Fibroblast of mammary gland (primary cell): ENCODE results near the gene SERPINB4.
"Not testable (repeated sequence)": the region's sequence is repeated elsewhere in the genome, so short reads cannot be mapped to it uniquely, and the experiment has no call there.

Experiments
- DNase-seq: peaks from one replicate; pipeline ENCODE4 v3.0.0-alpha.2; 2010; ENCODE audit warnings: low read depth
- H3K4me3 ChIP-seq: 2 replicates; pipeline ENCODE4 v1.5.1; 2011; ENCODE audit warnings: low read depth, mild to moderate bottlenecking, low read length, moderate library complexity; ENCODE audit not compliant: control insufficient read depth
- TF ChIP-seq, protein P1 (sequence below): conservative IDR thresholded peaks from 2 replicates; pipeline ENCODE4 v1.5.1; 2011; ENCODE audit warnings: low read depth, low read length, inconsistent platforms; ENCODE audit not compliant: control insufficient read depth, insufficient read depth

Gene SERPINB4

DNA sequence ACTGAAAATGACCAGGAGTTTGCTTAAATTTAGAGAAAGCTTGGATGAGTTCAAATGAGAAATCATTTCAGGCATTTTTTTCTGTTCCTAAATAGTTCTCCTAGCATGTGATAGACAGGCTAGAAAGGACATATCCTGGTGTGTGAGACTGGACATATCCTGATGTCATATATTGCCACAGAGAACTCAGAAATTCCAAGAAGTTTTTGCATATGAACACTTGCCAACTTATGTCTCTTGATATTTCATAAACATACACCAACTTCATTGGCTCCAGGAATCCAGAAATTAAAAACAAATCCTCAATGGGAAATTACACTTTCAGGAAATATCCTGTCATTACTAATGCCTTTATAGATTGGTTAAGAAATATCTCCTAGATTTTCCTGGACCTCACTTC lies 2.9 kb upstream of the SERPINB4 start:
- no peak overlapping the region for H3K4me3 ChIP-seq
- peak; percentile 19 for DNase-seq
- TF ChIP-seq, protein P1, sequence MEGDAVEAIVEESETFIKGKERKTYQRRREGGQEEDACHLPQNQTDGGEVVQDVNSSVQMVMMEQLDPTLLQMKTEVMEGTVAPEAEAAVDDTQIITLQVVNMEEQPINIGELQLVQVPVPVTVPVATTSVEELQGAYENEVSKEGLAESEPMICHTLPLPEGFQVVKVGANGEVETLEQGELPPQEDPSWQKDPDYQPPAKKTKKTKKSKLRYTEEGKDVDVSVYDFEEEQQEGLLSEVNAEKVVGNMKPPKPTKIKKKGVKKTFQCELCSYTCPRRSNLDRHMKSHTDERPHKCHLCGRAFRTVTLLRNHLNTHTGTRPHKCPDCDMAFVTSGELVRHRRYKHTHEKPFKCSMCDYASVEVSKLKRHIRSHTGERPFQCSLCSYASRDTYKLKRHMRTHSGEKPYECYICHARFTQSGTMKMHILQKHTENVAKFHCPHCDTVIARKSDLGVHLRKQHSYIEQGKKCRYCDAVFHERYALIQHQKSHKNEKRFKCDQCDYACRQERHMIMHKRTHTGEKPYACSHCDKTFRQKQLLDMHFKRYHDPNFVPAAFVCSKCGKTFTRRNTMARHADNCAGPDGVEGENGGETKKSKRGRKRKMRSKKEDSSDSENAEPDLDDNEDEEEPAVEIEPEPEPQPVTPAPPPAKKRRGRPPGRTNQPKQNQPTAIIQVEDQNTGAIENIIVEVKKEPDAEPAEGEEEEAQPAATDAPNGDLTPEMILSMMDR: no peak

DNA sequence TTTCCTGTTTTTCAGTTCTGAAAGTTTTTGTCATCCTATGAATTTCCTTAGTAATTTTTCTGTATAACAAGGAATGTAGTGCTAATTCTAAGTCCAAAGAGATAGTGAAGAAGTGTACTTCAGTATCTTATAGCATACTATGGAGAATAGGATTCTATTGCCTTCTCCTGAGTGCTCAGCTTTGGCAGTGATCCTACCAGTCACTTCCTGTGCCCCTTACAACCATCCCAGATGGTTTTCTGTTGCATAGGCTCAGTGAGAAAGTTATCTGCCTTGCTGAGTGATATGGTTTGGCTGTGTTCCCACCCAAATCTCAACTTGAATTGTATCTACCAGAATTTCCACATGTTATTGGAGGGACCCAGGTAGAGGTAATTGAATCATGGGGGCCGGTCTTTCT lies 638 bp upstream of the SERPINB4 start:
- H3K4me3 ChIP-seq, DNase-seq: not testable (repeated sequence)

DNA sequence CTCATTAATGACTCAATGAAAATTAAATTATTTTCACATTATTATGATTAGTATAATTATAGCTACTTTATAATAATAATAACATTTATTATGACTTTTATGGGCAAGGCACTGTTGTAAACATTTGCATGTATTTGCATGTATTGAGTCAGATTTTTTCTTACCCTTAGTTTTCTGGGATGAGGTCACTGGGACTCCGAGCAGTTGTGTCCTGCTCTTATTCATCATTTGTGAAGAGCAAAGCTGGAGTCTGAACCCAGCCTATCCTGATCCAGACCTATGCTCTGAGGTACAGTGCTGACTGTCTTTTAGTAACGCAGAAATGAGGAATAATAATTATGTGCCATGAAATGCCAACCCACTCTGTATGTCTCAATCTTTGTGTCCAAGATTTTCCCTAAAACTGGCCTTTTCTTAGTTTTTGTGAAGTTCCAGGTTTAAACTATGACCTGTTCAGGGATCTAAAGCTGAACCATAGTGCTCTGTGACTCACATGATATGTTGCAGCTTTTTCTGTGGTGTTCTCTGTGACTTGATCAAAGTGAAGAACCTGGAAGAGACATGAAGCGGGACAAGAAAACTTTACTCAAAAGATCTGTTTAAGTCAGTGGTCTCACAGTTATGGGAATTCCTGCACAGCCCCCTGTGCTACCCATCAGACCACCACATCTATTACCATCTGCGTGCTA lies 1.2 kb downstream of the SERPINB4 start:
- peak; percentile 29 for DNase-seq
- H3K4me3 ChIP-seq: not testable (repeated sequence)

DNA sequence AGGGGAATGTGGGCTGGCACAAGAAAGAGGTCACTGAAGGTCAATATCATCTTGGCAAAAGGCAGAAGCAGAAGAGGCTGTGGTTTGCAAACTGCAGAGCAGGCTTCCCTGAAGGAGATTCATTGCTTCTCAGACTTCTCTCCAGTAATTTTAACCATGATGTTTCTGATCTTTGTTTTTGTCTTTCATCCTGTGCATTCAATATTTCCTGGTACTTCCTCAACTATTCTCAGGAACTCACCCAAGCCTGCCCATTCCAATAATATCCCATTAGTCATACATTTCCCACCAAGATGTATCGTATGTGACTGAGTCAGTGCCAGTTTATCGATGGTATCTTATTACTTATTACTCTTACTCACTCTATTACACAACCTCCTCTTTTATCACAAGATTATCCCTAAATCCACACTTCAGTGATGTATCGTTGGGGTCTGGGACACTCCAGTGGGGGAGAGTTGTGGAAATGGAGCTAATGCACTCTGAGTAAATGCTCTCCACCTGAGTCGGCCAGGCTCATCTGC lies 2.8 kb downstream of the SERPINB4 start:
- DNase-seq: peak; percentile 59
- H3K4me3 ChIP-seq: not testable (repeated sequence)

DNA sequence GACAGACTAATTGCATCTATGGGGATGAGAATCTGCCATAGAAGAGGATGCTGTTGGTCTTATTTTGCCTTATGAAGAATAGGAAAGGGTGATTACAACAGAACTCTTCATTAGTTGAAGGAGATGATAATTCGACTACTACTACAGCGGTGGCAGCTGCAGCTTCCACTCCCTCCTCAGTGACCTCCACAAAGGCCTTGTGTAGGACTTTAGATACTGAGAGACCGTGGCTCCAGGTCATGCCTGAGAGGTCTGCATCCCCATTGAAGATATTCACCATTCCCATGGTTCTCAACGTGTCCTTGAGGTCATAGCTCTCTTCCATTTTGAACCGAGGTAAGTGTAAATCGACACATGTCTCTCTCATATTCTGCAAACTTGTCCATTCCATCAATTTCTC lies 6.4 kb downstream of the SERPINB4 start:
- no peak overlapping the region for H3K4me3 ChIP-seq
- TF ChIP-seq, protein P1: no peak

DNA sequence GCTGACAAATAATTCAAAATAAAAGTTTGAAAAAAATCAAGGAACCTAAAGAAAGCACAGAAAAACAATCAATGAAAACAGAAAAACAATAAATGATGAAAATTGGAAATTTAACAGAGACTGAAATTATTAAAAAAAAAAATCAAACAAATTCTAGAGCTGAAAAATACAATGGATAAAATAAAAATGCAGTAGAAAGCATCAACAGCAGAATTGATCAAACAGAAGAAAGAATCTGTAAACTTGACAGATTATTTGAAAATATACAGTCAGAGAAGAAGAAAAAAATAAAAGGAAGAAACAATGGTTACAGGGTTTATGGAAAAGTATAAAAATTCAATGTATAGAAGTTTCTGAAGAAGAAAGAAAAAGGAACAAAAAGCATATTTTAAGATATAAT lies 16.2 kb downstream of the SERPINB4 start:
- no peak overlapping the region for H3K4me3 ChIP-seq
- TF ChIP-seq, protein P1: no peak
- no peak for DNase-seq

More for the DNA sequence above, 6.4 kb downstream of the SERPINB4 start:
- DNase-seq: no peak

DNA sequence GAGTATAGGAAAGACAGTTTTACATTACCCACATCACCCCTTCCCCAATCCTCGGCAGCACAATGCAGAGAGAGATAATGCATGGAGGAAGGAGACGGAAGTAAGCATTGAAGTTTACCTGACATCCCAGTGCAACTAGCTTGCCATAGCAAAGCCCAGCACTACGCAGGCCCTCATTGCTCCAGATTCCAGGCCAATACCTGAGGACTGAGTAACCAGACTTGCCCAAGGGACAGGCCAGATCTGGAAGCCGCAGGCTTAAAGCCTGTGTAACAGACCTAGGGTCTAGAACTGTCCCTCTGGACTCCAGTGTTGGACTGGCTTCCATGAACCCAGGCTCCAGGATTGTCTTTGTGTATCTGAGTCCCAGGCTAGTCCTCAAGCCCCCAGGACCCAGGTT lies 17.6 kb downstream of the SERPINB4 start:
- H3K4me3 ChIP-seq: no peak overlapping the region
- TF ChIP-seq, protein P1: no peak
- DNase-seq: no peak

DNA sequence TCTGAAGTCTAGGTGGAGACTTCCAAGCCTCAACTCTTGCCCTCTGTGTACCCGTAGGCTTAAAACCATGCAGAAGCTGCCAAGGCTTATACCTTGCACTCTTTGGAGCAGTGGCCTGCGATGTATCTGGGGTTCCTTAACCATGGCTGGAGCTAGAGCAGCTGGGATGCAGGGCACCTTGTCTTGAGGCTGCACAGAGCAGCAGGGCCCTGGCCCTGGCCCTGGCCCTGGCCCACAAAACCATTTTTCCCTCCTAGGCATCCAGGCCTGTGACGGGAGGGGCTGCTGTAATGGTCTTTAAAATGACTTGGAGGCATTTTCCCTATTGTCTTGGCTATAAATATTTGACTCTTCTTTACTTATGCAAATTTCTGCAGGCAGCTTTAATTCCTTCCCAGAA lies 19.2 kb downstream of the SERPINB4 start:
- no peak for DNase-seq
- H3K4me3 ChIP-seq: no peak overlapping the region
- TF ChIP-seq, protein P1: no peak
